Endodermal cell (in vitro differentiated cells): ENCODE results near the gene DIRAS1. TPM values are rescaled to one million over a fixed set of nuclear protein-coding genes. Genes with fewer than 3 reads are reported as not detected.
A peak's percentile ranks its signal among the peaks of the same experiment; 100 is the strongest.

ENCODE experiments used
- DNase-seq: peaks from one replicate; pipeline ENCODE4 v3.0.0-alpha.2; 2017
- H3K27ac ChIP-seq: 2 replicates; pipeline ENCODE4 v1.5.1; 2013; ENCODE audit warnings: mild to moderate bottlenecking, low read depth, low read length, moderate library complexity
- H3K27me3 ChIP-seq: 2 replicates; pipeline ENCODE4 v1.6.1; 2013; ENCODE audit warnings: mild to moderate bottlenecking, low read length, moderate library complexity; ENCODE audit not compliant: insufficient read depth, control insufficient read depth, poor library complexity, severe bottlenecking
- H3K36me3 ChIP-seq: 2 replicates; pipeline ENCODE4 v1.7.0; 2013; ENCODE audit warnings: mild to moderate bottlenecking, low read length, moderate library complexity; ENCODE audit not compliant: control insufficient read depth, insufficient read depth
- H3K4me1 ChIP-seq: one replicate; pipeline ENCODE4 v1.7.0; 2013; ENCODE audit warnings: low read length; ENCODE audit not compliant: control insufficient read depth, insufficient read depth
- H3K4me3 ChIP-seq: 2 replicates; pipeline ENCODE4 v1.5.1; 2013; ENCODE audit warnings: mild to moderate bottlenecking, low read length, moderate library complexity
- H3K9ac ChIP-seq: 2 replicates; pipeline ENCODE4 v1.6.1; 2013; ENCODE audit warnings: mild to moderate bottlenecking, low read length, moderate library complexity; ENCODE audit not compliant: poor library complexity, severe bottlenecking; ENCODE audit errors: extremely low read depth
- H3K9me3 ChIP-seq: 2 replicates; pipeline ENCODE4 v1.6.1; 2013; ENCODE audit warnings: mild to moderate bottlenecking, low read length, moderate library complexity; ENCODE audit not compliant: control insufficient read depth
- H3K27ac Mint-ChIP-seq: 2 replicates; pipeline ENCODE4 v1.8.0; 2020; ENCODE audit warnings: mixed read lengths
- H3K27me3 Mint-ChIP-seq: 2 replicates; pipeline ENCODE4 v1.8.0; 2021; ENCODE audit warnings: mild to moderate bottlenecking, mixed read lengths; ENCODE audit not compliant: insufficient read depth
- H3K36me3 Mint-ChIP-seq: 2 replicates; pipeline ENCODE4 v1.8.0; 2020; ENCODE audit warnings: low read depth, mixed read lengths
- H3K4me1 Mint-ChIP-seq: 2 replicates; pipeline ENCODE4 v1.8.0; 2020; ENCODE audit warnings: mixed read lengths
- H3K4me3 Mint-ChIP-seq: 2 replicates; pipeline ENCODE4 v1.8.0; 2020; ENCODE audit warnings: mild to moderate bottlenecking, moderate library complexity, mixed read lengths
- H3K9me3 Mint-ChIP-seq: 2 replicates; pipeline ENCODE4 v1.8.0; 2020; ENCODE audit warnings: mild to moderate bottlenecking, mixed read lengths
- WGBS, 2 experiments: methylation state at CpG; one replicate each; pipeline versions ENCODE4 v1.1.5 to v1.1.7; 2013; ENCODE audit warnings: missing lambda C conversion rate in 2 of 2, mixed read lengths in 1 of 2; ENCODE audit not compliant: insufficient coverage in 1 of 2, insufficient read length in 1 of 2; 5-methylcytosine and 5-hydroxymethylcytosine counted together
- total RNA-seq, 2 donors: library from RNA; stranded (reverse); fragmentation: NEBNext Ultra II Directional in 1 of 2; extraction: Animal tissue kit (Norgen Biotek cat#: 25700) in 1 of 2; gene quantifications; 2 replicates in 1 of 2; 3 replicates in 1 of 2; pipeline ENCODE4 v1.2.1, GENCODE V29; 2021
- TF ChIP-seq, protein P1 (sequence below): fragments of 200-600 bp; sonication (generic); conservative IDR thresholded peaks from 2 replicates; pipeline ENCODE4 v1.5.0; 2021; ENCODE audit warnings: antibody characterized with exemption, mild to moderate bottlenecking

The DIRAS1 gene
- total RNA-seq, 2 donors from 2014 or later, result 4.7 to 8.4 TPM

DNA sequence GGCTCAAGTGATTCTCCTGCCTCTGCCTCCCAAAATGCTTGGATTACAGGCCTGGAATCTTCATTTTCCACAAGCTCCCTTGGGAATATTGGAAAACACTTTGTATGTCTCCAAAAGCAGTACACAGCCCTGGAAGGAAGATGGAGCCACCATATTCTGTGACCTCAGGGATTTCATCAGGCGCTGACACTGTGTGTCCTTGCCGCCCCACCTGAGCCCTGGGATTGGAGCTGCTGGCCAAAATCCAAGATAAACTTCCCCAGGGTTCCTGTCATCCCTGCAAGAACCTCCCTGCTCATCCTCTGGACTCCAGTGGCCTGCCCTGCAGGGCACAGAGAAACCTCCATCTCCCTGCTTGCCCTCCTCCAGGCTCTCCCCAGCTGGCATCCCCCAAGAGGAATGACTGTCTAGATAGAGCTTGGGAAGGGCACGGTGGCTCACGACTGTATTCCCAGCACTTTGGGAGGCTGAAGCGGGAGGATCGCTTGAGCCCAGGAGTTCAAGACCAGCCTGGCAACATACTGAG is 17.4 kb downstream of the DIRAS1 start:
- H3K36me3 ChIP-seq, result no peaks in the 10 kb centered on the region
- peaks cover 22% of the 10 kb centered on the region for H3K27me3 ChIP-seq
- TF ChIP-seq, protein P1, sequence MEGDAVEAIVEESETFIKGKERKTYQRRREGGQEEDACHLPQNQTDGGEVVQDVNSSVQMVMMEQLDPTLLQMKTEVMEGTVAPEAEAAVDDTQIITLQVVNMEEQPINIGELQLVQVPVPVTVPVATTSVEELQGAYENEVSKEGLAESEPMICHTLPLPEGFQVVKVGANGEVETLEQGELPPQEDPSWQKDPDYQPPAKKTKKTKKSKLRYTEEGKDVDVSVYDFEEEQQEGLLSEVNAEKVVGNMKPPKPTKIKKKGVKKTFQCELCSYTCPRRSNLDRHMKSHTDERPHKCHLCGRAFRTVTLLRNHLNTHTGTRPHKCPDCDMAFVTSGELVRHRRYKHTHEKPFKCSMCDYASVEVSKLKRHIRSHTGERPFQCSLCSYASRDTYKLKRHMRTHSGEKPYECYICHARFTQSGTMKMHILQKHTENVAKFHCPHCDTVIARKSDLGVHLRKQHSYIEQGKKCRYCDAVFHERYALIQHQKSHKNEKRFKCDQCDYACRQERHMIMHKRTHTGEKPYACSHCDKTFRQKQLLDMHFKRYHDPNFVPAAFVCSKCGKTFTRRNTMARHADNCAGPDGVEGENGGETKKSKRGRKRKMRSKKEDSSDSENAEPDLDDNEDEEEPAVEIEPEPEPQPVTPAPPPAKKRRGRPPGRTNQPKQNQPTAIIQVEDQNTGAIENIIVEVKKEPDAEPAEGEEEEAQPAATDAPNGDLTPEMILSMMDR, result no peak
- Mint-ChIP-seq H3K4me1 (peaks cover 9% of the 10 kb centered on the region), H3K27ac (no peak overlapping the region), H3K4me3 (no peak overlapping the region), H3K9me3 (no peaks in the 10 kb centered on the region), H3K36me3 (no peaks in the 10 kb centered on the region), H3K27me3 (peaks cover 21% of the 10 kb centered on the region)
- 77 to 90% methylated on average over 5 to 6 of the region's 6 CpGs for WGBS, 2 experiments
- H3K4me3 ChIP-seq, result no peak overlapping the region
- H3K9me3 ChIP-seq, result no peaks in the 10 kb centered on the region
- H3K27ac ChIP-seq, result no peak overlapping the region
- H3K9ac ChIP-seq, result no peak overlapping the region
- no peak for DNase-seq
- H3K4me1 ChIP-seq, result no peaks in the 10 kb centered on the region

DNA sequence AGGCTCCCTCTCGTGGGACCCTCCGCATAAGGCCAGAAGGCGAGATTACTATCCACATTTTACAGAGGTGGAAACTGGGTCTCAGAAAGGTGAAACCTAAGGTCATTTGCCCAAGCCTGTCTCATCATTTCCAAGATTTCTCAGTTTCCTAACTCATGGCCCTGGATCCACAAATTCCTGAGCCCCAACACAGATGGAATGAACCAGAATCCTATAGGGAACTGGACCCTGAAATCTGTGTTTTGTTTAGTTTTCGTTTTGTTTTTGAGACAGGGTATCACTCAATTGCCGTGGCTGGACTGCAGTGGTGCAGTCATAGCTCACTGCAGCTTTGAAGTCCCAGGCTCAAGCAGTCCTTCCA is 18.1 kb downstream of the DIRAS1 start:
- Mint-ChIP-seq H3K27me3 (peaks cover 21% of the 10 kb centered on the region), H3K36me3 (no peaks in the 10 kb centered on the region), H3K4me1 (peaks cover 9% of the 10 kb centered on the region), H3K4me3 (peak overlapping the region; percentile 76), H3K27ac (peak overlapping the region; percentile 66), H3K9me3 (no peaks in the 10 kb centered on the region)
- Histone ChIP-seq H3K4me1 (no peaks in the 10 kb centered on the region), H3K27me3 (peaks cover 22% of the 10 kb centered on the region), H3K4me3 (no peak overlapping the region), H3K36me3 (no peaks in the 10 kb centered on the region), H3K27ac (no peak overlapping the region), H3K9ac (no peak overlapping the region), H3K9me3 (no peaks in the 10 kb centered on the region)
- TF ChIP-seq, protein P1, result no peak
- 79 to 84% methylated on average over 5 of the region's 5 CpGs for WGBS, 2 experiments
- DNase-seq, result no peak

DNA sequence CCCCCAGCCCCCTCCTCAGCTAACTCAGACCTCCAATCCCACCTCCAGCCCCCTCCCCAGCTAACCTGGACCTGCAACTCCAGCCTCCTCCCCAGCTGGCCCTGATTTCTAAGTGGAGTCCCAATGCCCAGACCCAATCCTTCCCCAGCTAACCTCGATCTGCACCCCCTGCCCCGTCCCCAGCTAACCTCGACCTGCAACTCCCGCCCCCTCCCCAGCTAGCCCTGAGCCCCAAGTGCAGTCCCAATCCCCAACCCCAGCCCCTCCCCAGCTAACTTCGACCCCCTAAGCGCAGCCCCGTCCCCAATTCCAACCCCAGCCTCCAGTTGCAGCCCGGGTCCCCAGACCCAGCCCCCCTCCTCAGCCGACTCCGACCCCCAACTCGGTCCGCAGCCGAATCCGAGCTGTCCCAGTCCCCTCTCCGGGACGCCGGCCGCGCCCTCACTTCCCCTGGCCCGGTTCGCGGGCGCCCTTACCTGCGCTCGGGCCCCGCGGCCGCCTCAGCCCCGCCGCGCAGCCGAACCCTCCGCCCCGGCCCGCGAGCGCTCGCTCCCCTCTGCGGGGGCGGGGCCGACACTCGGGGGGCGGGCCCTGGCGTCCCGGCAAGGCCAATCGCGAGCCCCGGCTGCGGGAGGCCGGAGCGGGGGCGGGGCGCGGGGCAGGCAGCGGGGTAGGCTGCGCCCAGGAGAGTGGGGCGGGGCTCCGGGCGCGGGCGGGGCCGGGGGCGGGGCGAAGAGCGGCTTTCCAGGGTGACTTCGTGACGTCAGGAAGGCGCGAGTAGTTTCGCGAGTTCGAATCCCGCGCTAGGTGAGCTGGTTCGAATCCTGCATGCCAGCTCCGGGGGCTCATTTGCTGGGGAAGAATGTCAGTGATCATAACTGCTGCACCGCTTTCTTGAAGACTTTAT is 18.7 kb downstream of the DIRAS1 start, which contains the start of gene GNG7:
GNG7 (minus strand) TSS at position 525 of the 907 bp plus-strand sequence. CDS start 182,006 bp downstream, outside the sequence.
- DNase-seq, result peak; percentile 98
- Histone ChIP-seq H3K9me3 (no peaks in the 10 kb centered on the region), H3K4me3 (peak within 1 kb of the TSS; percentile 85), H3K36me3 (no peaks in the 10 kb centered on the region), H3K27ac (no peak within 1 kb of the TSS), H3K4me1 (no peaks in the 10 kb centered on the region), H3K27me3 (peaks cover 22% of the 10 kb centered on the region), H3K9ac (peak within 1 kb of the TSS; percentile 47)
- WGBS, 2 experiments, result 2 to 3% methylated on average over 45 to 77 of the region's 77 CpGs
- H3K27me3 Mint-ChIP-seq, result peaks cover 21% of the 10 kb centered on the region
- H3K27ac Mint-ChIP-seq, result peak within 1 kb of the TSS; percentile 66
- TF ChIP-seq, protein P1, result no peak
- H3K4me1 Mint-ChIP-seq, result peaks cover 9% of the 10 kb centered on the region
- peak within 1 kb of the TSS; percentile 76 for H3K4me3 Mint-ChIP-seq
- no peaks in the 10 kb centered on the region for H3K9me3 Mint-ChIP-seq
- no peaks in the 10 kb centered on the region for H3K36me3 Mint-ChIP-seq
